Measurements from ENCODE around the gene TARS1. TPM values are rescaled to one million over a fixed set of nuclear protein-coding genes. Genes with fewer than 3 reads are reported as not detected.

The TARS1 gene
- total and polyA plus RNA-seq, 8 donors: 25.5 to 158 (median 82.5) TPM

- no peaks in the 10 kb centered on the region for H3K27me3 ChIP-seq
- H3K27ac ChIP-seq: no peak overlapping the region
- no peaks in the 10 kb centered on the region for H3K9me3 ChIP-seq
- no peaks in the 10 kb centered on the region for H3K4me1 ChIP-seq
- no peak for DNase-seq
- H3K36me3 ChIP-seq: no peaks in the 10 kb centered on the region
- intact Hi-C loops (cut with DNase I; ENCODE audit: low total_unique reads): no loop called here
- TF ChIP-seq POLR2AphosphoS5 (IDR thresholded peaks at IDR 0.05): no peak
- TF ChIP-seq EP300 (IDR thresholded peaks at IDR 0.05): no peak
- no peak for TF ChIP-seq POLR2A (IDR thresholded peaks at IDR 0.05)
- no peak for TF ChIP-seq CTCF (IDR thresholded peaks at IDR 0.05)
- H3K4me3 ChIP-seq: no peak overlapping the region
- 69 to 74% (median 71%) methylated on average over 5 of the region's 5 CpGs for WGBS, 5 donors
Measured at GRCh38 chr5:33401482-33402390, 39.0 kb upstream of the TARS1 start.

DNA sequence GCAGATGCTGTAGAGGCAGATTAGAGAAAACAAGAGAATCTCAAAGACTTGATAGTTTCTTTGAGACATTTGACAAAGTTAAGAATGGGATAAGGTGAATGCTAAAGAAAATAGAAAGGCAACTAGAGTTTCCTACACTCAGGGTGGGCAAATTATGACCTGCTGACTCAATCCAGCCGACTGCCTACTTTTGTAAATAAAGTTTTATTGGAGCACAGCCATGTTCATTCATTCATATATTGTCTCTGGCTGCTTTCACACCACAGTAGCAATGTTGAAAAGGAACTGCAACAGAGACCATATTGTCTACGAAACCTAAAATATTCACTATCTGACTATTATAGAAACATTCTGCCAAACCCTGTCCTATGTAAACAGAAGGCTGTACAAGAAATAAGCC is 37.6 kb upstream of the TARS1 start:
- Histone ChIP-seq H3K4me1 (no peaks in the 10 kb centered on the region), H3K27me3 (no peaks in the 10 kb centered on the region), H3K36me3 (no peaks in the 10 kb centered on the region), H3K9me3 (no peaks in the 10 kb centered on the region), H3K4me3 (no peak overlapping the region), H3K27ac (no peak overlapping the region)
- 20 to 46% (median 30%) methylated on average over 2 of the region's 2 CpGs for WGBS, 5 donors
- TF ChIP-seq POLR2AphosphoS5 (IDR thresholded peaks at IDR 0.05) (no peak), POLR2A (IDR thresholded peaks at IDR 0.05) (no peak), EP300 (IDR thresholded peaks at IDR 0.05) (no peak), CTCF (IDR thresholded peaks at IDR 0.05) (no peak)
- intact Hi-C loops (cut with DNase I; ENCODE audit: low total_unique reads): no loop called here
- no peak for DNase-seq

- no peak overlapping the region for H3K4me3 ChIP-seq
- peak in 1 of 2 donors; percentile 52 for DNase-seq
- H3K9me3 ChIP-seq: no peaks in the 10 kb centered on the region
- peak overlapping the region in 1 of 5 donors; percentile 15 for H3K27ac ChIP-seq
- no peaks in the 10 kb centered on the region for H3K27me3 ChIP-seq
- TF ChIP-seq POLR2A (IDR thresholded peaks at IDR 0.05) (no peak), POLR2AphosphoS5 (IDR thresholded peaks at IDR 0.05) (no peak), CTCF (IDR thresholded peaks at IDR 0.05) (no peak), EP300 (IDR thresholded peaks at IDR 0.05) (no peak)
- intact Hi-C loops (cut with DNase I; ENCODE audit: low total_unique reads): no loop called here
- no peaks in the 10 kb centered on the region for H3K36me3 ChIP-seq
- H3K4me1 ChIP-seq: peaks cover 0 to 12% (median 0%) of the 10 kb centered on the region in 4 donors
- 54 to 75% (median 71%) methylated on average over 2 of the region's 2 CpGs for WGBS, 5 donors
Measured at GRCh38 chr5:33408816-33409215, 31.9 kb upstream of the TARS1 start.

GRCh38 chr5:33409435-33410170 is 31.2 kb upstream of the TARS1 start:
- TF ChIP-seq POLR2AphosphoS5 (IDR thresholded peaks at IDR 0.05) (no peak), EP300 (IDR thresholded peaks at IDR 0.05) (no peak), POLR2A (IDR thresholded peaks at IDR 0.05) (no peak), CTCF (IDR thresholded peaks at IDR 0.05) (no peak)
- Histone ChIP-seq H3K27me3 (no peaks in the 10 kb centered on the region), H3K4me3 (no peak overlapping the region), H3K27ac (peak overlapping the region in 1 of 5 donors; percentile 15), H3K9me3 (no peaks in the 10 kb centered on the region), H3K4me1 (peaks cover 0 to 12% (median 0%) of the 10 kb centered on the region in 4 donors), H3K36me3 (no peaks in the 10 kb centered on the region)
- peak in 1 of 2 donors; percentile 83 for DNase-seq
- intact Hi-C loops (cut with DNase I; ENCODE audit: low total_unique reads): no loop called here
- 75 to 86% (median 78%) methylated on average over 7 of the region's 7 CpGs for WGBS, 5 donors

Data from stomach (tissue), 9 donors.